Naive B cell (primary cell): ENCODE measurements around the gene PPIP5K1. TPM values are rescaled to one million over a fixed set of nuclear protein-coding genes. Genes with fewer than 3 reads are reported as not detected.
A peak's percentile ranks its signal among the peaks of the same experiment; 100 is the strongest.
"Not testable (repeated sequence)": the region's sequence is repeated elsewhere in the genome, so short reads cannot be mapped to it uniquely, and the experiment has no call there.

ENCODE experiments used
- ATAC-seq, 2 donors: fragments of 150-1000 bp; cut with Tn5 transposase; 2 replicates each; pipeline ENCODE4 v1.10.0; 2021; ENCODE audit warnings: low read depth in 2 of 2, mild to moderate bottlenecking in 2 of 2, moderate library complexity in 2 of 2
- DNase-seq: peaks from one replicate; pipeline ENCODE4 v3.0.0; 2022
- H3K27ac Mint-ChIP-seq, 6 donors: one replicate each; pipeline ENCODE4 v1.8.0; 2020 to 2022; ENCODE audit warnings: mild to moderate bottlenecking in 6 of 6, mixed read lengths in 6 of 6, moderate library complexity in 5 of 6, inconsistent platforms in 2 of 6
- H3K27me3 Mint-ChIP-seq, 3 donors: one replicate each; pipeline ENCODE4 v1.8.0; 2021 to 2022; ENCODE audit warnings: mixed read lengths in 3 of 3, mild to moderate bottlenecking in 1 of 3
- H3K36me3 Mint-ChIP-seq, 2 donors: one replicate each; pipeline ENCODE4 v1.8.0; 2020 to 2022; ENCODE audit warnings: mixed read lengths in 2 of 2, inconsistent platforms in 1 of 2, mild to moderate bottlenecking in 1 of 2
- H3K4me1 Mint-ChIP-seq, 3 donors: one replicate each; pipeline ENCODE4 v1.8.0; 2020 to 2022; ENCODE audit warnings: mixed read lengths in 3 of 3, inconsistent platforms in 1 of 3, mild to moderate bottlenecking in 1 of 3, moderate library complexity in 1 of 3
- H3K4me3 Mint-ChIP-seq, 8 donors: one replicate each; pipeline ENCODE4 v1.8.0; 2020 to 2022; ENCODE audit warnings: mild to moderate bottlenecking in 8 of 8, mixed read lengths in 8 of 8, moderate library complexity in 8 of 8, inconsistent platforms in 2 of 8
- H3K9me3 Mint-ChIP-seq, 7 donors: one replicate each; pipeline ENCODE4 v1.8.0; 2020 to 2022; ENCODE audit warnings: mixed read lengths in 7 of 7, mild to moderate bottlenecking in 5 of 7, inconsistent platforms in 2 of 7, moderate library complexity in 1 of 7
- polyA plus RNA-seq, 6 donors: library from polyadenylated mRNA; unstranded; fragments of 300-500 nt; fragmentation: Illumina TruSeq; gene quantifications; one replicate each; pipeline ENCODE4 v1.2.3, GENCODE V29; 2021; ENCODE audit warnings: low read depth in 6 of 6

Gene PPIP5K1
- polyA plus RNA-seq, 6 donors from 2014 or later: 4.2 to 19.9 (median 6.5) TPM

DNA sequence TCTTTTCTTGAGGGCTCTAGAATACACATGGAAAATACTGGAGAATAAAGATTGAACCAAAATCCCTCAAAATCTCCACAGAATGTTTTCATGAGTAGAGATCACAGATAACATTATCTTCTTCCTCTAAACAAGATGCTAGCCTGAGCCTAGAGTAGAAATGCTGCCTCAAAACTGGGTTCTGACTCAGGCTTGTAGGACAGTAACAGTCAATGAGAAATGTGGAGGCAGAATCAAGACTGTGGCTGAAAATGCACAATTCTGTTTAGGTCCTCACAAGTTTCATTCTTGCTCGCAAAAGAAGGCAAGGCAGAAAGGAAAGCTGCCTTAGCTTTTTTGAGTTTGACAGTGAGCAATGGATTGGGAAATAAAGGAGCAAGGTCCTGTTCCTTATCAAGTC is 15.4 kb downstream of the PPIP5K1 start:
- H3K27ac Mint-ChIP-seq, H3K36me3 Mint-ChIP-seq, ATAC-seq, H3K4me3 Mint-ChIP-seq, H3K9me3 Mint-ChIP-seq, H3K27me3 Mint-ChIP-seq, DNase-seq, H3K4me1 Mint-ChIP-seq: not testable (repeated sequence)

DNA sequence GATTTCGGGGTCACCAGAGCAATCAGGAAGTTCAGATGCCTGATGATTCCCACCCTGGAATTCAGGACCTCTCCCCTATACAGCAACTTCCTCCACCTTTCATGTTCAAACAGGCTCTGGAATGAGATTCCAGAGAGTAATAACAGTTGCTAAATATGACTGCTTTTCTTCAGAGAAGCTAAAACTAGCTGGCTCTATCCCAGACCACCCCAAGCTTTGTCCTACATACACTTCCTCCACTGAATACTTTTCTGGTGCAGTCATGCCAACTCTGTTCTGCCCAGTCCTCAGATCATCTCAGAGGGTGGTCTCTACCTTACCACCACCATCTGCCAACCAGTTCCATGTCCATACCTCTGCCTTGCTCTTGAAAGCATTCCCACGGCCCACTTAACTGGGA is 23.4 kb downstream of the PPIP5K1 start:
- not testable (repeated sequence) for ATAC-seq, H3K9me3 Mint-ChIP-seq, H3K27me3 Mint-ChIP-seq, H3K27ac Mint-ChIP-seq, H3K4me1 Mint-ChIP-seq, H3K36me3 Mint-ChIP-seq, H3K4me3 Mint-ChIP-seq, DNase-seq

DNA sequence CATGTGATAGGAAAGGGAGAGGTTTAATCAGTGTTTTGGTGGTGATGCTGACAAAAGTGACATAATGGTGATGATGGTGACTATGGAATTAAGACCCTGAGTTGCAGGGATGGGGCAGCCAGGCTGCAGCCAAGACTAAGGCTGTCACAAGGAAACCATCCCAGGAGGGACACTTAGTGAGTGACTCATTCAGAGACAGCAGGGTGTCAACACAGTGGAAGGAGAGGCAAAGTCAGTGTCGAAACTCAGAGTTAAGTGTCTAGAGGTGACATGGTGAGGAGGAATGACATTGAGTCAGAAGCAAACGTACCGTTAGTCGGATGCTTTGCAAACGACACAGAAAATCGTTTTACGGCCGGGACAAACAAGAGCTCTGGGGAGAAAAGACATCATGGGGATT is 26.2 kb downstream of the PPIP5K1 start:
- H3K4me1 Mint-ChIP-seq, DNase-seq, ATAC-seq, H3K36me3 Mint-ChIP-seq, H3K4me3 Mint-ChIP-seq, H3K27me3 Mint-ChIP-seq, H3K9me3 Mint-ChIP-seq, H3K27ac Mint-ChIP-seq: not testable (repeated sequence)

DNA sequence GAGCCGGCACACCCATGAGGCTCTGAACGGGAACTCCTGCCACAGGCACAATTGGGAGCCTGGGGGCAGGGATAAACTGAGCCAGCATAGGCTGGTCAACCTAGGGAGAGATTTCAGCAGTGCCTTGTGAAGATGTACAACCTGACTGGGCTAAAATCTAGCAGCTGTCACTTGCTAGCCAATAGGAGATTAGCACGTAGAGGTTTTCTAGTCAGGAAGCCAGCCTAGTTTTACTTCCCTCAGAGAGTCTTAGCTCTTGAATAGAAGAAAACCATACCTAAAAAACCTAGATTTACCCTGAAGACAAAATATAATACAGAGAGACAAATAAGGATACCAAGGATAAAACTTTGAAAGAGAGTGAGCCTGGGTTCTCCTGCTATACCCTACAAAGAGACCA is 27.3 kb downstream of the PPIP5K1 start:
- peak; percentile 50 to 60 for ATAC-seq
- not testable (repeated sequence) for H3K36me3 Mint-ChIP-seq, H3K27ac Mint-ChIP-seq, H3K4me1 Mint-ChIP-seq, H3K4me3 Mint-ChIP-seq, H3K27me3 Mint-ChIP-seq, H3K9me3 Mint-ChIP-seq, DNase-seq

DNA sequence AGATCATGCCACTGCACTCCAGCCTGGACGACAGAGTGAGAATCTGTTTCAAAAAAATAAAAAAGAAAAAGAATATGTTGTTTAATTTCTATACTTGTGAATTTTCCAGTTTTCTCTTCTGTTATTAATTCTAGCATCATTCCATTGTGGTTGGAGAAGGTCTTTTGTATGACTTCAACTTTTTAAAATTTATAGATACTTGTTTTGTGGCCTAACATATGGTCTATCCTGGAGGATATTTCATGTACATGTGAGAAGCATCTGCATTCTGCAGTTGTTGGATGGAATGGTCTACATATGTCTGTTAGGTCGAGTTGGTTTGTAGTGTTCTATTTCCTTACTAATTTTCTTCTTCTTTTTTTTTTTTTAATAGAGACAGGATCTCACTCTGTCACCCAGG is 37.0 kb downstream of the PPIP5K1 start:
- ATAC-seq (no peak), DNase-seq (no peak)
- Mint-ChIP-seq H3K36me3 (peaks cover 7 to 15% of the 10 kb centered on the region in 2 donors), H3K27ac (no peak overlapping the region), H3K4me1 (no peaks in the 10 kb centered on the region), H3K9me3 (no peaks in the 10 kb centered on the region), H3K4me3 (no peak overlapping the region), H3K27me3 (no peaks in the 10 kb centered on the region)

DNA sequence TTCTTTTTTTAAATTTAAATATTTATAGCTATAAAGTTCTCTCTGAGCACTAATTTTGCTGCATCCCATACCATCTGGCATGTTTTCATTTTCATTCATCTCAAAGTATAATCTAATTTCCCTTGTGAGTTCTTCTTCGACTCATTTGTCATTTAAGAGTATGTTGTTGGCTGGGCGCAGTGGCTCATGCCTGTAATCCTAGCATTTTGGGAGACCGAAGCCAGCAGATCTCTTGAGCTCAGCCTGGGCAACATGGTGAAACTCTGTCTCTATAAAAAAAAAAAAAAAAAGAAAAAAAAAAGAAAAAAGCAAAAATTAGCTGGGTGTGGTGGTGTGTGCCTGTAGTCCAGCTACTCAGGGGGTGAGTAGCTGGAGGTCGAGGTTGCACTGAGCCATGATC is 37.8 kb downstream of the PPIP5K1 start:
- H3K4me1 Mint-ChIP-seq: no peaks in the 10 kb centered on the region
- no peak for ATAC-seq
- H3K27ac Mint-ChIP-seq: peak overlapping the region in 1 of 6 donors; percentile 54
- no peak for DNase-seq
- peaks cover under 1 to 12% of the 10 kb centered on the region in 2 donors for H3K36me3 Mint-ChIP-seq
- H3K4me3 Mint-ChIP-seq: no peak overlapping the region
- peaks cover 0 to 6% (median 0%) of the 10 kb centered on the region in 7 donors for H3K9me3 Mint-ChIP-seq
- no peaks in the 10 kb centered on the region for H3K27me3 Mint-ChIP-seq

DNA sequence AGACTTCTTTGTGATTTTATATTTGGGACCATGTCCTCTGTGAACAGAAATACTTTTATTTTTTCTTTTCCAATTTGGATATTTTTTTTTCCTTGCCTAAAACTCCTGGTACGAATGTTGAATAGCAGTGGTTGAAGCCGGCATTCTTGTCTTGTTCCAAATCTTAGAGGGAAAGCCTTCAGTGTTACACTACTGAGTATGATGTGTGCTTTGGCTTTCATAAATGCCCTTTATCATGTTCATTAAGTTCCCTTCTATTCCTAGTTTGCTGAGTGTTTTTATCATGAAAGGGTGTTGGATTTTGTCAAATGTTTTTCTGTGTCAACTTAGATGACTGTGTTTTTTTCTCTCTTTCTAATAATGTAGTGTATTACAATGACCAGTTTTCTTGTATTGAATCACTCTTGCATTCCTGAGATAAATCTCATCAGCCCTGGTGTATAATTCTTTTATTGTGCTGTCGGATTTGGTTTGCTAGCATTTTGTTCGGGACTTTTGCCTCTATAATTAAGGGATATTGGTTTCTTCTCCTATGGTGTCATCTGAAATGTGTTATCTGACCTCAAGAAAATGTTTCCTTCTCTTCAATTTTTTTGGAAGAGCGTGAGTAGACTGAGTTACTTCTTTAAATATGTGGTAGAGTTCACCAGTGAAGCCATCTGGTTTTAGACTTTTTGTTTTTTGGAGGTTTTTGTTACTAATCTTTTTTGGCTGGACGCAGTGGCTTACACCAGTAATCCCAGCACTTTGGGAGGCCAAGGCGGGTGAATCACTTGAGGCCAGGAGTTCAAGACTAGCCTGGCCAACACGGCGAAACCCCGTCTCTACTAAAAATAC is 39.3 kb downstream of the PPIP5K1 start:
- peak overlapping the region in 1 of 6 donors; percentile 32 for H3K27ac Mint-ChIP-seq
- peaks cover 0 to 16% of the 10 kb centered on the region in 2 donors for H3K36me3 Mint-ChIP-seq
- H3K4me1 Mint-ChIP-seq: no peaks in the 10 kb centered on the region
- H3K4me3 Mint-ChIP-seq: no peak overlapping the region
- no peak for ATAC-seq
- no peaks in the 10 kb centered on the region for H3K27me3 Mint-ChIP-seq
- H3K9me3 Mint-ChIP-seq: peaks cover 0 to 8% (median 0%) of the 10 kb centered on the region in 7 donors
- no peak for DNase-seq

DNA sequence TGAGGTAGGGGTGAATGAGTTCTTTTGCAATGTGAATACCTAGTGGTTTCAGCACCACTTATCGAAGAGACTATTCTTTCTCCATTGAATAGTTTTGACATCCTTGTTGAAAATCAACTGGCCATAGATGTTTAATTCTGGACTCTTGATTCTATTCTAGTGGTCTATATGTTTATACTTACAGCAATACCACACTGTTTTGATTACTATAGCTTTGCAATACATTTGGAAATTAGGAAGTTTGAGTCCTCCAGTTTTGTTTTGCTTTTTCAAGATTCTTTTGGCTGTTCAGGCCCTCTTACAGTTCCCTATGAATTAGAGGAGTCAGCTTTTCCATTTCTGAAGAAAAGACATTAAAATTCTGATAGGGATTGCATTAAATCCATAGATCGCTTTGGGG is 42.5 kb downstream of the PPIP5K1 start:
- H3K36me3 Mint-ChIP-seq: peaks cover 0 to 16% of the 10 kb centered on the region in 2 donors
- DNase-seq (no peak), ATAC-seq (no peak)
- H3K27me3 Mint-ChIP-seq: no peaks in the 10 kb centered on the region
- no peaks in the 10 kb centered on the region for H3K4me1 Mint-ChIP-seq
- no peak overlapping the region for H3K27ac Mint-ChIP-seq
- peaks cover 0 to 8% (median 0%) of the 10 kb centered on the region in 7 donors for H3K9me3 Mint-ChIP-seq
- no peak overlapping the region for H3K4me3 Mint-ChIP-seq

DNA sequence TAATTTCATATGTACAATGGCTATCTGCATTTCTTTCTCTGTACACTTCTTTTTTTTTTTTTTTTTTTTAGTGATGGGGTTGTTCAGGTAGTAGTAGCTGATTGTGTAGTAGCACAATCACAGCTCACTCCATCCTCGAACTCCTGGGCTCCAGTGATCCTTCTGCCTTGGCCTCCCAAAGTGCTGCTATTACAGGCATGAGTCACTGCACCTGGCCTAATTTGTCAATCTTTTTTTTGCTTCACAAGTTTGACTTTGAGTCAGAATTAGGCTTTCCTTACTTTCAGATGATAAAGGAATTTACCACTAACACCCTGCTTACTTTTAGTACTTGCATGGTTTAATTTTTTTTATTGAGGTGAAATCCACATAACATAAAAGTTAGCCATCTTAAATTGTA is 44.6 kb downstream of the PPIP5K1 start:
- H3K27me3 Mint-ChIP-seq: no peaks in the 10 kb centered on the region
- peaks cover 0 to 6% of the 10 kb centered on the region in 2 donors for H3K36me3 Mint-ChIP-seq
- H3K4me1 Mint-ChIP-seq: no peaks in the 10 kb centered on the region
- H3K27ac Mint-ChIP-seq: no peak overlapping the region
- DNase-seq (no peak), ATAC-seq (no peak)
- peaks cover 0 to 8% (median 0%) of the 10 kb centered on the region in 7 donors for H3K9me3 Mint-ChIP-seq
- H3K4me3 Mint-ChIP-seq: no peak overlapping the region

DNA sequence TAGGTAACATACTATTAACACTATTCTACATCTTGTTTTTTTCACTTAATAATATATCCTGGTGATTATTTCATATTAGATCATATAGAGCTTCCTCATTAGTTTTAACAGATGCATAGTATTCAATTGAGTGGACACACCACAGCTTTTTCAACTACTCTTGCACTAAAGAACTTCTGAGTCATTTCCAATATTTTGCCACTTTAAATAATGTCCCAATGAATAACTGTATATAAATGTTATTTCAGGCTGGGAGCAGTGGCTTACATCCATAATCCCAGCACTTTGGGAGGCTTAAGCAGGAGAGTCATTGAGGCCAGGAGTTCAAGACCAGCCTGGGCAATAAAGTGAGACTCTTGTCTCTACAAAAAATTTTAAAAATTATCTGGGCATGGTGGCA is 45.7 kb downstream of the PPIP5K1 start:
- DNase-seq: no peak
- H3K27ac Mint-ChIP-seq: no peak overlapping the region
- peaks cover 0 to 8% (median 0%) of the 10 kb centered on the region in 7 donors for H3K9me3 Mint-ChIP-seq
- no peak overlapping the region for H3K4me3 Mint-ChIP-seq
- peaks cover 0 to 6% of the 10 kb centered on the region in 2 donors for H3K36me3 Mint-ChIP-seq
- H3K27me3 Mint-ChIP-seq: no peaks in the 10 kb centered on the region
- ATAC-seq: no peak
- H3K4me1 Mint-ChIP-seq: no peaks in the 10 kb centered on the region

DNA sequence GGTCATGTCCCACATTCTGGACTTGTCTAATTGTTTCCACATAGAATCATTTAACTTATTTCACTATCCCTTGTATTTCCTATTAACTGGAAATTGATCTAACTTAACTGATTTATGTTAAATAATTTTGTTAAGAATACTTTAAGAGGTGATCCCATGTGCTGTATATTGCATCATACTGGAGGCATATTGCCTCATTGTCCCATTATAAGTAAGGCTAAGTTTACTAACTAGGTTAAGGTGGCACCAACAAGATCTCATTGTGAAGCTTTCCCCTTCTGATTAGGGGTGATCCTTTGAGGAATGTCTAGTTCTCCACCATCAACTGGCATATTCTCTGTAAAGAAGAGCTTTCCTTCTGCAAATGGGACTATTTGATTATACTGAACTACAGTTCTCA is 48.2 kb downstream of the PPIP5K1 start:
- no peak overlapping the region for H3K4me3 Mint-ChIP-seq
- ATAC-seq (no peak), DNase-seq (no peak)
- H3K9me3 Mint-ChIP-seq: no peaks in the 10 kb centered on the region
- H3K4me1 Mint-ChIP-seq: no peaks in the 10 kb centered on the region
- no peak overlapping the region for H3K27ac Mint-ChIP-seq
- no peaks in the 10 kb centered on the region for H3K36me3 Mint-ChIP-seq
- no peaks in the 10 kb centered on the region for H3K27me3 Mint-ChIP-seq

DNA sequence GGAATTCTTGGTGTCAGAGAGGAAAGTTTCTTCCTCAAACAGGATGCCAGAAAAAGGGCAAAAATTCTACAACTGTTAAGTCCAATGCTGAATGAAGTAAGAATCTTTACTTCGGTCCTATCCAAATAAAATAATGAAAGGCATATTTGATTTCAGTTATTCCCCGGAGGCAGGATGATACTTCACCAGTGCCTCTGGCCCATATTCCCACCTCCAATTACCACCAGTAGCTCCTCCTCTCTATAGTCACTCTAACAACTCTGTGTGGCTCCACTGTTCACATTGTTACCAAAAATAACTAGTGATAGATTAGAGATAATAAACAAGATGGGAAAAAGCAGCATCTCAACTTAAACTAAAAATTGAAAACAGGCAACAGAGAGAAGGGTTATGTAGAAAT is 51.9 kb downstream of the PPIP5K1 start:
- DNase-seq (no peak), ATAC-seq (no peak)
- no peak overlapping the region for H3K27ac Mint-ChIP-seq
- H3K36me3 Mint-ChIP-seq: peaks cover 4 to 5% of the 10 kb centered on the region in 2 donors
- no peak overlapping the region for H3K4me3 Mint-ChIP-seq
- H3K27me3 Mint-ChIP-seq: no peaks in the 10 kb centered on the region
- peaks cover 0 to 4% (median 0%) of the 10 kb centered on the region in 3 donors for H3K4me1 Mint-ChIP-seq
- H3K9me3 Mint-ChIP-seq: no peaks in the 10 kb centered on the region

DNA sequence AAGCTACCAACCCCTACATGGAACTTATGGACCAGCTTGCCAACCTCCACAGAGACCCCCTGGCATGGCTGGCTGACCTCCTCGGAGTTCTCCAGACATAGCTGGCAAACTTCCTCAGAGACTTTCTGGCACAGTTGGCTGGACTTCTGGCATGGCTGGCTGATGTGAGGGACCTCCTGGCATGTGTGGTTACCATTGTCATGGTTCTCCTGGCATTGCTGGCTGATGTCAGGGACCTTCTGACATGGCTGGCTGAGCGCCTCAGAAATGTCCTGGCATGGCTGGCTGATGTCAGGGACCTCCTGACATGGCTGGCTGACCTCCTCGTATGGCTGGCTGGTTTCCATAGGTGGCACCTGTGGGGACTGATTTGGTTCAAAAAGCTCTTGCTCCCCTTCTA is 55.1 kb downstream of the PPIP5K1 start:
- Mint-ChIP-seq H3K27ac (no peak overlapping the region), H3K9me3 (no peaks in the 10 kb centered on the region), H3K4me1 (peaks cover 0 to 4% (median 0%) of the 10 kb centered on the region in 3 donors), H3K4me3 (no peak overlapping the region), H3K36me3 (peaks cover 4 to 5% of the 10 kb centered on the region in 2 donors), H3K27me3 (no peaks in the 10 kb centered on the region)
- ATAC-seq (no peak), DNase-seq (no peak)

DNA sequence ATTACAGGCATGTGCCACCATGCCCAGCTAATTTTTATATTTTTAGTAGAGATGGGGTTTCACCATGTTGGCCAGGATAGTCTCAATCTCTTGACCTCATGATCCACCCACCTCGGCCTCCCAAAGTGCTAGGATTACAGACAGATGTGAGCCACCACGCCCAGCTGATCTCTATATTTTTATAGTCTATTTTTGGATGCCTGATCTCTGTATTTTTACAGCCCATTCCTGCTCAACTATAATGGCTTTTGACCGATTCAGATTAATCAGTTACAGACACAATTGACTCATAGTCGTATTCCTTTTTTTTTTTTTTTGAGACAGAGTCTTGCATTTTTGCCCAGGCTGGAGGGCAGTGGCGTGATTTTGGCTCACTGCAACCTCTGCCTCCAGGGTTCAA is 57.2 kb downstream of the PPIP5K1 start:
- H3K27ac Mint-ChIP-seq, H3K27me3 Mint-ChIP-seq: not testable (repeated sequence)

More for the DNA sequence above, 57.2 kb downstream of the PPIP5K1 start:
- H3K36me3 Mint-ChIP-seq, DNase-seq, H3K9me3 Mint-ChIP-seq, H3K4me3 Mint-ChIP-seq, H3K4me1 Mint-ChIP-seq, ATAC-seq: not testable (repeated sequence)
